Effector memory CD4-positive, alpha-beta T cell (primary cell): ENCODE results near the gene ALPG.

Source experiments
- DNase-seq, 3 donors: peaks; one replicate each; pipeline ENCODE4 v3.0.0-alpha.2; 2020
- H3K27ac ChIP-seq: 2 replicates; pipeline ENCODE4 v1.7.0; 2013; ENCODE audit warnings: mild to moderate bottlenecking, low read length, moderate library complexity; ENCODE audit not compliant: insufficient read depth, poor library complexity, severe bottlenecking
- H3K27me3 ChIP-seq: replicated peaks from 2 replicates; pipeline ENCODE4 v1.7.0; 2013; ENCODE audit warnings: mild to moderate bottlenecking, low read length; ENCODE audit not compliant: insufficient read depth, control insufficient read depth, poor library complexity, severe bottlenecking
- H3K36me3 ChIP-seq: 2 replicates; pipeline ENCODE4 v1.7.0; 2013; ENCODE audit warnings: mild to moderate bottlenecking, low read length, moderate library complexity; ENCODE audit not compliant: control insufficient read depth, insufficient read depth
- H3K4me1 ChIP-seq: 2 replicates; pipeline ENCODE4 v1.7.0; 2013; ENCODE audit warnings: low read length, mild to moderate bottlenecking; ENCODE audit not compliant: control insufficient read depth, insufficient read depth, poor library complexity, severe bottlenecking
- H3K4me3 ChIP-seq: 2 replicates; pipeline ENCODE4 v1.7.0; 2013; ENCODE audit warnings: low read length, low read depth, mild to moderate bottlenecking; ENCODE audit not compliant: insufficient read depth, poor library complexity, severe bottlenecking
- H3K9me3 ChIP-seq: 2 replicates; pipeline ENCODE4 v1.7.0; 2013; ENCODE audit warnings: mild to moderate bottlenecking, low read length, moderate library complexity; ENCODE audit not compliant: control insufficient read depth

Gene ALPG

GRCh38 chr2:232411901-232412629 is 5.4 kb downstream of the ALPG start:
- Histone ChIP-seq H3K4me1 (no peaks in the 10 kb centered on the region), H3K36me3 (no peaks in the 10 kb centered on the region), H3K9me3 (no peaks in the 10 kb centered on the region), H3K27me3 (no peaks in the 10 kb centered on the region), H3K4me3 (no peak overlapping the region), H3K27ac (no peak overlapping the region)
- no peak for DNase-seq

GRCh38 chr2:232412986-232413385 is 6.3 kb downstream of the ALPG start:
- DNase-seq = no peak
- Histone ChIP-seq H3K4me1 (no peaks in the 10 kb centered on the region), H3K27me3 (no peaks in the 10 kb centered on the region), H3K27ac (no peak overlapping the region), H3K36me3 (no peaks in the 10 kb centered on the region), H3K9me3 (no peaks in the 10 kb centered on the region), H3K4me3 (no peak overlapping the region)

GRCh38 chr2:232415138-232415690 is 8.6 kb downstream of the ALPG start:
- peaks cover 7% of the 10 kb centered on the region for H3K4me1 ChIP-seq
- no peak for DNase-seq
- no peaks in the 10 kb centered on the region for H3K36me3 ChIP-seq
- peaks cover 9% of the 10 kb centered on the region for H3K27me3 ChIP-seq
- H3K9me3 ChIP-seq = no peaks in the 10 kb centered on the region
- no peak overlapping the region for H3K4me3 ChIP-seq
- H3K27ac ChIP-seq = no peak overlapping the region

- Histone ChIP-seq H3K4me1 (peaks cover 7% of the 10 kb centered on the region), H3K9me3 (no peaks in the 10 kb centered on the region), H3K36me3 (no peaks in the 10 kb centered on the region), H3K4me3 (no peak overlapping the region), H3K27me3 (peaks cover 9% of the 10 kb centered on the region), H3K27ac (no peak overlapping the region)
- no peak for DNase-seq
These were observed 9.3 kb downstream of the ALPG start for GRCh38 chr2:232415736-232416520.

GRCh38 chr2:232416521-232417470 is 10.2 kb downstream of the ALPG start:
- DNase-seq = no peak
- Histone ChIP-seq H3K27me3 (peaks cover 9% of the 10 kb centered on the region), H3K9me3 (no peaks in the 10 kb centered on the region), H3K36me3 (no peaks in the 10 kb centered on the region), H3K27ac (no peak overlapping the region), H3K4me3 (no peak overlapping the region), H3K4me1 (peaks cover 7% of the 10 kb centered on the region)

GRCh38 chr2:232417489-232417888 is 10.8 kb downstream of the ALPG start:
- no peaks in the 10 kb centered on the region for H3K36me3 ChIP-seq
- no peak overlapping the region for H3K4me3 ChIP-seq
- no peak for DNase-seq
- H3K27ac ChIP-seq = no peak overlapping the region
- H3K4me1 ChIP-seq = peaks cover 7% of the 10 kb centered on the region
- no peaks in the 10 kb centered on the region for H3K9me3 ChIP-seq
- peaks cover 9% of the 10 kb centered on the region for H3K27me3 ChIP-seq

GRCh38 chr2:232418056-232418455 is 11.4 kb downstream of the ALPG start:
- DNase-seq = no peak
- Histone ChIP-seq H3K9me3 (no peaks in the 10 kb centered on the region), H3K36me3 (no peaks in the 10 kb centered on the region), H3K4me1 (peaks cover 7% of the 10 kb centered on the region), H3K27ac (no peak overlapping the region), H3K27me3 (peaks cover 9% of the 10 kb centered on the region), H3K4me3 (no peak overlapping the region)

GRCh38 chr2:232418466-232419244 is 12.0 kb downstream of the ALPG start:
- Histone ChIP-seq H3K4me3 (peak overlapping the region; percentile 17), H3K27me3 (peaks cover 9% of the 10 kb centered on the region), H3K27ac (no peak overlapping the region), H3K36me3 (no peaks in the 10 kb centered on the region), H3K4me1 (peaks cover 7% of the 10 kb centered on the region), H3K9me3 (no peaks in the 10 kb centered on the region)
- no peak for DNase-seq
